SK-N-SH (cell line): ENCODE data around the gene PCIF1. TPM values are rescaled to one million over a fixed set of nuclear protein-coding genes. Genes with fewer than 3 reads are reported as not detected.

ENCODE experiments used
- CTCF ChIA-PET: fragments of 300-600, 350-600 bp; formaldehyde crosslinking; extraction: SDS; loops from one replicate; lab custom pipeline; 2021; lab: Yijun Ruan, JAX
- POLR2A ChIA-PET: fragments of 350-600 bp; sonication (Branson Sonifier 250); formaldehyde crosslinking; extraction: SDS; loops from one replicate; lab custom pipeline; 2020; ENCODE audit warnings: antibody characterized with exemption, inconsistent platforms; lab: Yijun Ruan, JAX
- DNase-seq: peaks from one replicate; pipeline ENCODE4 v3.0.0; 2012
- H2AFZ ChIP-seq: fragments of 200-600 bp; sonication (generic); 2 replicates; pipeline ENCODE4 v1.8.1; 2016; ENCODE audit warnings: antibody characterized with exemption, mild to moderate bottlenecking, low read depth
- H3F3A ChIP-seq: fragments of 200-600 bp; sonication (generic); replicated peaks from 2 replicates; pipeline ENCODE3; 2016; ENCODE audit warnings: antibody characterized with exemption, mild to moderate bottlenecking; ENCODE audit not compliant: insufficient read depth
- H3K27ac ChIP-seq, 2 experiments: fragments of 200-500 bp in 1 of 2; fragments of 200-600 bp in 1 of 2; sonication (Bioruptor generic) in 1 of 2; sonication (generic), shearing (Covaris generic) in 1 of 2; 2 replicates each; pipeline versions ENCODE4 v1.5.1 to v1.6.1; 2014 to 2016; ENCODE audit warnings: low read depth in 2 of 2, inconsistent platforms in 1 of 2, low read length in 1 of 2, mild to moderate bottlenecking in 1 of 2, mixed read lengths in 1 of 2
- H3K27me3 ChIP-seq: fragments of 200-600 bp; sonication (generic), shearing (Covaris generic); 2 replicates; pipeline ENCODE4 v1.6.1; 2016; ENCODE audit warnings: mixed run types; ENCODE audit not compliant: insufficient read depth
- H3K36me3 ChIP-seq, 2 experiments: fragments of 200-500 bp in 1 of 2; fragments of 200-600 bp in 1 of 2; sonication (Bioruptor generic) in 1 of 2; sonication (generic) in 1 of 2; replicated peaks in 1 of 2; 2 replicates each; pipeline versions ENCODE3 to v1.5.1; 2014 to 2016; ENCODE audit warnings: low read length in 1 of 2, mild to moderate bottlenecking in 1 of 2; ENCODE audit not compliant: insufficient read depth in 2 of 2, control insufficient read depth in 1 of 2
- H3K4me1 ChIP-seq, 2 experiments: fragments of 200-500 bp in 1 of 2; fragments of 200-600 bp in 1 of 2; sonication (Bioruptor generic) in 1 of 2; sonication (generic), shearing (Covaris generic) in 1 of 2; 2 replicates each; pipeline versions ENCODE4 v1.5.1 to v1.6.1; 2014 to 2016; ENCODE audit warnings: low read depth in 1 of 2, low read length in 1 of 2, mixed run types in 1 of 2; ENCODE audit not compliant: insufficient read depth in 2 of 2, control insufficient read depth in 1 of 2
- H3K4me2 ChIP-seq: fragments of 200-600 bp; sonication (generic), shearing (Covaris generic); 2 replicates; pipeline ENCODE4 v1.6.1; 2017; ENCODE audit warnings: mixed run types
- H3K4me3 ChIP-seq, 2 experiments: fragments of 200-500 bp in 1 of 2; fragments of 200-600 bp in 1 of 2; sonication (Bioruptor generic) in 1 of 2; sonication (generic), shearing (Covaris generic) in 1 of 2; 2 replicates each; pipeline versions ENCODE4 v1.5.1 to v1.8.1; 2014 to 2016; ENCODE audit warnings: low read depth in 2 of 2, inconsistent platforms in 1 of 2, low read length in 1 of 2, mild to moderate bottlenecking in 1 of 2, mixed read lengths in 1 of 2, moderate library complexity in 1 of 2
- H3K79me2 ChIP-seq: fragments of 200-600 bp; sonication (generic); 2 replicates; pipeline ENCODE4 v1.8.1; 2017; ENCODE audit warnings: mild to moderate bottlenecking; ENCODE audit not compliant: insufficient read depth
- H3K9ac ChIP-seq: fragments of 200-600 bp; sonication (generic); 2 replicates; pipeline ENCODE4 v1.6.1; 2017; ENCODE audit warnings: mixed run types
- H3K9me2 ChIP-seq: fragments of 200-600 bp; sonication (generic); 2 replicates; pipeline ENCODE4 v1.6.1; 2017; ENCODE audit warnings: mixed run types
- H3K9me3 ChIP-seq: fragments of 200-600 bp; sonication (generic); 2 replicates; pipeline ENCODE4 v1.6.1; 2017; ENCODE audit warnings: mixed run types, mild to moderate bottlenecking, moderate library complexity
- H4K20me1 ChIP-seq: fragments of 200-600 bp; sonication (generic); 2 replicates; pipeline ENCODE4 v1.6.1; 2017; ENCODE audit warnings: mild to moderate bottlenecking, mixed run types; ENCODE audit not compliant: insufficient read depth
- ELF1 ChIP-seq: IDR thresholded peaks from 2 replicates; pipeline ENCODE4 v1.4.0; 2012
- EP300 ChIP-seq, 2 experiments: IDR thresholded peaks; 2 replicates each; pipeline versions ENCODE4 v1.4.0 to v1.6.1; 2012; ENCODE audit warnings: borderline replicate concordance in 1 of 2, low read depth in 1 of 2, low read length in 1 of 2
- EZH2phosphoT487 ChIP-seq: fragments of 200-600 bp; sonication (generic); IDR thresholded peaks from 2 replicates; pipeline ENCODE4 v1.6.1; 2017; ENCODE audit warnings: low read depth, mixed run types, mild to moderate bottlenecking, antibody characterized with exemption, moderate library complexity, borderline replicate concordance
- GABPA ChIP-seq: IDR thresholded peaks from 2 replicates; pipeline ENCODE4 v1.4.0; 2012; ENCODE audit warnings: low read depth, mild to moderate bottlenecking
- GATA2 ChIP-seq: sonication (generic); formaldehyde crosslinking; IDR thresholded peaks from 2 replicates; pipeline ENCODE4 v1.5.0; 2020; ENCODE audit warnings: mild to moderate bottlenecking, missing genetic modification reagents
- MEF2A ChIP-seq: IDR thresholded peaks from 2 replicates; pipeline ENCODE4 v1.4.0; 2012; ENCODE audit warnings: low read depth, borderline replicate concordance
- NFIC ChIP-seq: IDR thresholded peaks from 2 replicates; pipeline ENCODE4 v1.4.0; 2012; ENCODE audit warnings: borderline replicate concordance
- REST ChIP-seq: IDR thresholded peaks from 2 replicates; pipeline ENCODE4 v1.6.1; 2012; ENCODE audit warnings: mild to moderate bottlenecking, low read depth, low read length, moderate library complexity
- RXRA ChIP-seq: IDR thresholded peaks from 2 replicates; pipeline ENCODE4 v1.4.0; 2012; ENCODE audit warnings: low read depth, mild to moderate bottlenecking, borderline replicate concordance
- SMC3 ChIP-seq: IDR thresholded peaks from 2 replicates; pipeline ENCODE4 v1.6.1; 2012; ENCODE audit warnings: low read depth, low read length, improper control_type of control experiment
- TEAD4 ChIP-seq: IDR thresholded peaks from 2 replicates; pipeline ENCODE4 v1.4.0; 2012; ENCODE audit warnings: mild to moderate bottlenecking, borderline replicate concordance; ENCODE audit not compliant: insufficient read depth
- WGBS: methylation state at CpG from one replicate; pipeline ENCODE4 v1.1.6; 2017; ENCODE audit warnings: low lambda C conversion rate; 5-methylcytosine and 5-hydroxymethylcytosine counted together
- polyA plus RNA-seq, 3 experiments: library from polyadenylated mRNA; depleted of rRNA; stranded (reverse); fragments of >200 nt; gene quantifications; 2 replicates each; pipeline ENCODE4 v1.2.3, GENCODE V29; 2012
- TF ChIP-seq, protein P1 (sequence below): IDR thresholded peaks from 2 replicates; pipeline ENCODE4 v1.4.0; 2012; ENCODE audit warnings: low read depth
- TF ChIP-seq, protein P2 (sequence below): IDR thresholded peaks from 2 replicates; pipeline ENCODE4; 2012
- TF ChIP-seq, protein P3 (sequence below): fragments of 150-350 bp; IDR thresholded peaks from 2 replicates; pipeline ENCODE4 v1.6.1; 2016; ENCODE audit warnings: mild to moderate bottlenecking, low read depth, low read length
- TF ChIP-seq, protein P4 (sequence below): IDR thresholded peaks from 2 replicates; pipeline ENCODE4 v1.4.0; 2012; ENCODE audit warnings: low read depth, borderline replicate concordance

PCIF1 gene
- polyA plus RNA-seq, 1 of the 3 experiments (the other 2 are of a cell fraction) = 23.1 TPM

GRCh38 chr20:45887346-45887715 is 47.2 kb upstream of the PCIF1 start, which contains the start of gene SPATA25:
TSS of gene SPATA25 (minus strand) at chr20:45887622. CDS start at chr20:45887590, 32 bp downstream.
- H3F3A ChIP-seq = peaks cover 15% of the 10 kb centered on the region
- peaks cover 8 to 10% of the 10 kb centered on the region in 2 experiments; a peak in 3 of 4 replicates for H3K4me1 ChIP-seq
- no peak within 1 kb of the TSS for H3K9ac ChIP-seq
- H3K27ac ChIP-seq = no peak within 1 kb of the TSS
- H4K20me1 ChIP-seq = no peaks in the 10 kb centered on the region
- no peaks in the 10 kb centered on the region for H3K27me3 ChIP-seq
- no peak within 1 kb of the TSS for H2AFZ ChIP-seq
- no peak within 1 kb of the TSS for H3K4me3 ChIP-seq
- no peak within 1 kb of the TSS for H3K4me2 ChIP-seq
- H3K9me2 ChIP-seq = no peaks in the 10 kb centered on the region
- no peaks in the 10 kb centered on the region for H3K9me3 ChIP-seq
- 94% methylated on average over 2 of the region's 8 CpGs for WGBS
- CTCF ChIA-PET = interaction anchor here (1.1 kb wide), 1 partner anchor 13 kb away, joined by 3 read pairs; no protein-coding TSS in a partner anchor
- DNase-seq = no peak
- peaks cover 19% of the 10 kb centered on the region; the same call in 1 of the 2 replicates for H3K79me2 ChIP-seq
- H3K36me3 ChIP-seq = peaks cover 3 to 15% of the 10 kb centered on the region in 2 experiments
- POLR2A ChIA-PET = no interaction called here
- TF ChIP-seq, protein P1, sequence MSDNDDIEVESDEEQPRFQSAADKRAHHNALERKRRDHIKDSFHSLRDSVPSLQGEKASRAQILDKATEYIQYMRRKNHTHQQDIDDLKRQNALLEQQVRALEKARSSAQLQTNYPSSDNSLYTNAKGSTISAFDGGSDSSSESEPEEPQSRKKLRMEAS = no peak
- no peak for TF ChIP-seq TEAD4
- TF ChIP-seq, protein P2, sequence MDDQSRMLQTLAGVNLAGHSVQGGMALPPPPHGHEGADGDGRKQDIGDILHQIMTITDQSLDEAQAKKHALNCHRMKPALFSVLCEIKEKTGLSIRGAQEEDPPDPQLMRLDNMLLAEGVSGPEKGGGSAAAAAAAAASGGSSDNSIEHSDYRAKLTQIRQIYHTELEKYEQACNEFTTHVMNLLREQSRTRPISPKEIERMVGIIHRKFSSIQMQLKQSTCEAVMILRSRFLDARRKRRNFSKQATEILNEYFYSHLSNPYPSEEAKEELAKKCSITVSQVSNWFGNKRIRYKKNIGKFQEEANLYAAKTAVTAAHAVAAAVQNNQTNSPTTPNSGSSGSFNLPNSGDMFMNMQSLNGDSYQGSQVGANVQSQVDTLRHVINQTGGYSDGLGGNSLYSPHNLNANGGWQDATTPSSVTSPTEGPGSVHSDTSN = no peak
- no peak for TF ChIP-seq ELF1
- TF ChIP-seq GATA2 = no peak
- TF ChIP-seq EP300 (IDR thresholded peaks at IDR 0.05; ENCODE audit: borderline replicate concordance in 1 of 2, low read depth in 1 of 2, low read length in 1 of 2) = no peak
- TF ChIP-seq, protein P3, sequence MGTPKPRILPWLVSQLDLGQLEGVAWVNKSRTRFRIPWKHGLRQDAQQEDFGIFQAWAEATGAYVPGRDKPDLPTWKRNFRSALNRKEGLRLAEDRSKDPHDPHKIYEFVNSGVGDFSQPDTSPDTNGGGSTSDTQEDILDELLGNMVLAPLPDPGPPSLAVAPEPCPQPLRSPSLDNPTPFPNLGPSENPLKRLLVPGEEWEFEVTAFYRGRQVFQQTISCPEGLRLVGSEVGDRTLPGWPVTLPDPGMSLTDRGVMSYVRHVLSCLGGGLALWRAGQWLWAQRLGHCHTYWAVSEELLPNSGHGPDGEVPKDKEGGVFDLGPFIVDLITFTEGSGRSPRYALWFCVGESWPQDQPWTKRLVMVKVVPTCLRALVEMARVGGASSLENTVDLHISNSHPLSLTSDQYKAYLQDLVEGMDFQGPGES = no peak
- no peak for TF ChIP-seq EZH2phosphoT487
- no peak for TF ChIP-seq RXRA
- TF ChIP-seq GABPA = no peak
- no peak for TF ChIP-seq SMC3
- TF ChIP-seq MEF2A = no peak
- TF ChIP-seq, protein P4, sequence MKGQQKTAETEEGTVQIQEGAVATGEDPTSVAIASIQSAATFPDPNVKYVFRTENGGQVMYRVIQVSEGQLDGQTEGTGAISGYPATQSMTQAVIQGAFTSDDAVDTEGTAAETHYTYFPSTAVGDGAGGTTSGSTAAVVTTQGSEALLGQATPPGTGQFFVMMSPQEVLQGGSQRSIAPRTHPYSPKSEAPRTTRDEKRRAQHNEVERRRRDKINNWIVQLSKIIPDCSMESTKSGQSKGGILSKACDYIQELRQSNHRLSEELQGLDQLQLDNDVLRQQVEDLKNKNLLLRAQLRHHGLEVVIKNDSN = no peak
- no peak for TF ChIP-seq NFIC
- no peak for TF ChIP-seq REST
